ENCODE data around the gene TFEB. TPM values are rescaled to one million over a fixed set of nuclear protein-coding genes. Genes with fewer than 3 reads are reported as not detected.

TFEB gene
- total RNA-seq, 3 donors from 2014 or later = 15.7 to 20.6 (median 18.4) TPM

- TF ChIP-seq POLR2A (IDR thresholded peaks at IDR 0.05) = no peak
- no peak for TF ChIP-seq CTCF (IDR thresholded peaks at IDR 0.05)
- no peak for TF ChIP-seq POLR2AphosphoS5 (IDR thresholded peaks at IDR 0.05)
- H3K4me1 ChIP-seq = peaks cover 20 to 21% of the 10 kb centered on the region in 2 donors
- peak overlapping the region in 1 of 2 donors; percentile 3 for H3K27ac ChIP-seq
- no peak overlapping the region for H3K4me3 ChIP-seq
- H3K9me3 ChIP-seq = no peaks in the 10 kb centered on the region
- no peaks in the 10 kb centered on the region for H3K36me3 ChIP-seq
- no peaks in the 10 kb centered on the region for H3K27me3 ChIP-seq
- no peak for DNase-seq (ENCODE audit: low spot score in 2 of 2)
- intact Hi-C loops (cut with DNase I; ENCODE audit: low total_unique reads) = loop anchor here (2.0 kb wide), 1 partner anchor 77 kb away; the partner anchor contains the start of gene PRICKLE4
Observed at GRCh38 chr6:41704028-41704427, 31.4 kb downstream of the TFEB start.

GRCh38 chr6:41702771-41703494, 32.5 kb downstream of the TFEB start:
- Histone ChIP-seq H3K36me3 (no peaks in the 10 kb centered on the region), H3K9me3 (no peaks in the 10 kb centered on the region), H3K4me1 (peaks cover 20 to 23% of the 10 kb centered on the region in 2 donors), H3K27me3 (no peaks in the 10 kb centered on the region), H3K27ac (no peak overlapping the region), H3K4me3 (no peak overlapping the region)
- no peak for TF ChIP-seq CTCF (IDR thresholded peaks at IDR 0.05)
- TF ChIP-seq POLR2AphosphoS5 (IDR thresholded peaks at IDR 0.05) = no peak
- no peak for TF ChIP-seq POLR2A (IDR thresholded peaks at IDR 0.05)
- DNase-seq (ENCODE audit: low spot score in 2 of 2) = no peak
- intact Hi-C loops (cut with DNase I; ENCODE audit: low total_unique reads) = no loop called here

GRCh38 chr6:41702089-41702745, 33.2 kb downstream of the TFEB start:
- H3K27me3 ChIP-seq = no peaks in the 10 kb centered on the region
- no peak for TF ChIP-seq POLR2A (IDR thresholded peaks at IDR 0.05)
- no peak for TF ChIP-seq CTCF (IDR thresholded peaks at IDR 0.05)
- no peak for TF ChIP-seq POLR2AphosphoS5 (IDR thresholded peaks at IDR 0.05)
- peaks cover 15 to 19% of the 10 kb centered on the region in 2 donors for H3K4me1 ChIP-seq
- no peak for DNase-seq (ENCODE audit: low spot score in 2 of 2)
- H3K4me3 ChIP-seq = no peak overlapping the region
- no peak overlapping the region for H3K27ac ChIP-seq
- intact Hi-C loops (cut with DNase I; ENCODE audit: low total_unique reads) = no loop called here
- H3K36me3 ChIP-seq = no peaks in the 10 kb centered on the region
- no peaks in the 10 kb centered on the region for H3K9me3 ChIP-seq

GRCh38 chr6:41700463-41701347, 34.7 kb downstream of the TFEB start:
- Histone ChIP-seq H3K36me3 (no peaks in the 10 kb centered on the region), H3K4me1 (peaks cover 4 to 10% of the 10 kb centered on the region in 2 donors), H3K9me3 (no peaks in the 10 kb centered on the region), H3K27ac (no peak overlapping the region), H3K4me3 (no peak overlapping the region), H3K27me3 (no peaks in the 10 kb centered on the region)
- TF ChIP-seq CTCF (IDR thresholded peaks at IDR 0.05) (no peak), POLR2AphosphoS5 (IDR thresholded peaks at IDR 0.05) (no peak)
- intact Hi-C loops (cut with DNase I; ENCODE audit: low total_unique reads) = no loop called here
- no peak for DNase-seq (ENCODE audit: low spot score in 2 of 2)
